ENCODE results near the gene SEC14L2. TPM values are rescaled to one million over a fixed set of nuclear protein-coding genes. Genes with fewer than 3 reads are reported as not detected.

Gene SEC14L2
- total RNA-seq, 4 donors from 2014 or later, result 3.6 to 18.8 (median 13.3) TPM

DNA sequence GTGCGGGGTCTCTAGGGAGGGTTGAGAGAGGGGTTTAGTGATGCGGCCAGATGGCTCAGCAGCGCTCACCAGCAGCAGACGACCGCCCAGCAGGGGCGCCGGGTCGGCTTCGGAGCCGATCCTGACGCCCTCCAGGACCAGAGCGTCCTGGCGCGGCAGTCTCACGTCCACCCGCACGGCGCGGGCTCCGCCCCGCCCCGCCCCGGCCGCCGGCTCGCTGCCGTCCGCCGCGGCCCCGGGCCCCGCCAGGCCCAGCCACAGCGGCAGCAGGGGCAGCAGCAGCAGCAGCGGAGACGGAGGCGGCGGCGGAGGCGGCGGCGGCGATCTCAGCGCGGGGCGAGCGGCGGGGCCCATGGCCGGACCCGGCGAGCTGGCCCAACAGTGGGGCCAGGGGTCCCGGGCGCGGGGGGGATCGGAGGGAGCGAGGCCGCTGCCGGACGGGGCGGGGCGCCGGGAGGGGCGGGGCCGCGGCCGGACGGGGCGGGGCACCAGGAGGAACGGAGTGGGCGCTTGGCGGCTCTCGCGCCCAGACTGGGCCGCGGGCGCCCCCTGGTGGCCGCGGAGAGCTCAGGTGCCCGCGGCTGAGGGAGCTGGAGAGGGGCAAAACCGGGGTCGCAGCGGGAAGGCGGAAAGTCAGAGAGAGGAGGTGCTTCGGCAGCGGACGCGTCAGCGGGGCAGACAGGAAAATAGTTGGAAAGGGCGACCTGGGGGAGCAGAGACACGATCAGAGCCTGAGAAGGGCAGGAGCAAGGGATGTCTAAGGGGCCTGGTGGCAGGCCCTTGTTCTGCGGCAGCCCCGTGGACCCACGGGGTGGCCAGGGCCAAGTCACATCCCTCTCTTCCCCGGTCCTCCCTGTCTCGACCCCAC is 9.6 kb upstream of the SEC14L2 start, which contains the start of gene RNF215:
RNF215 (minus strand) TSS at position 452 of the 868 bp plus-strand sequence; CDS start at position 354, 98 bp downstream.
- peak; percentile 42 to 96 for DNase-seq (ENCODE audit: low spot score in 2 of 2)
- H3K4me3 ChIP-seq (ENCODE audit: low read depth, poor library complexity, severe bottlenecking), result peak within 1 kb of the TSS; percentile 31
- WGBS, 2 donors, result 3 to 4% methylated on average over 23 to 42 of the region's 95 CpGs
- TF ChIP-seq, protein P1, sequence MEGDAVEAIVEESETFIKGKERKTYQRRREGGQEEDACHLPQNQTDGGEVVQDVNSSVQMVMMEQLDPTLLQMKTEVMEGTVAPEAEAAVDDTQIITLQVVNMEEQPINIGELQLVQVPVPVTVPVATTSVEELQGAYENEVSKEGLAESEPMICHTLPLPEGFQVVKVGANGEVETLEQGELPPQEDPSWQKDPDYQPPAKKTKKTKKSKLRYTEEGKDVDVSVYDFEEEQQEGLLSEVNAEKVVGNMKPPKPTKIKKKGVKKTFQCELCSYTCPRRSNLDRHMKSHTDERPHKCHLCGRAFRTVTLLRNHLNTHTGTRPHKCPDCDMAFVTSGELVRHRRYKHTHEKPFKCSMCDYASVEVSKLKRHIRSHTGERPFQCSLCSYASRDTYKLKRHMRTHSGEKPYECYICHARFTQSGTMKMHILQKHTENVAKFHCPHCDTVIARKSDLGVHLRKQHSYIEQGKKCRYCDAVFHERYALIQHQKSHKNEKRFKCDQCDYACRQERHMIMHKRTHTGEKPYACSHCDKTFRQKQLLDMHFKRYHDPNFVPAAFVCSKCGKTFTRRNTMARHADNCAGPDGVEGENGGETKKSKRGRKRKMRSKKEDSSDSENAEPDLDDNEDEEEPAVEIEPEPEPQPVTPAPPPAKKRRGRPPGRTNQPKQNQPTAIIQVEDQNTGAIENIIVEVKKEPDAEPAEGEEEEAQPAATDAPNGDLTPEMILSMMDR (IDR thresholded peaks at IDR 0.05), result peak in 1 of 3 donors; percentile 87
- TF ChIP-seq POLR2A (IDR thresholded peaks at IDR 0.05), result no peak
- intact Hi-C loops (cut with DNase I; ENCODE audit: low total_unique reads), result loop anchor here (2.0 to 10.0 kb wide), 2 partner anchors 98 to 272 kb away; partner anchors contain the start of gene CASTOR1

DNA sequence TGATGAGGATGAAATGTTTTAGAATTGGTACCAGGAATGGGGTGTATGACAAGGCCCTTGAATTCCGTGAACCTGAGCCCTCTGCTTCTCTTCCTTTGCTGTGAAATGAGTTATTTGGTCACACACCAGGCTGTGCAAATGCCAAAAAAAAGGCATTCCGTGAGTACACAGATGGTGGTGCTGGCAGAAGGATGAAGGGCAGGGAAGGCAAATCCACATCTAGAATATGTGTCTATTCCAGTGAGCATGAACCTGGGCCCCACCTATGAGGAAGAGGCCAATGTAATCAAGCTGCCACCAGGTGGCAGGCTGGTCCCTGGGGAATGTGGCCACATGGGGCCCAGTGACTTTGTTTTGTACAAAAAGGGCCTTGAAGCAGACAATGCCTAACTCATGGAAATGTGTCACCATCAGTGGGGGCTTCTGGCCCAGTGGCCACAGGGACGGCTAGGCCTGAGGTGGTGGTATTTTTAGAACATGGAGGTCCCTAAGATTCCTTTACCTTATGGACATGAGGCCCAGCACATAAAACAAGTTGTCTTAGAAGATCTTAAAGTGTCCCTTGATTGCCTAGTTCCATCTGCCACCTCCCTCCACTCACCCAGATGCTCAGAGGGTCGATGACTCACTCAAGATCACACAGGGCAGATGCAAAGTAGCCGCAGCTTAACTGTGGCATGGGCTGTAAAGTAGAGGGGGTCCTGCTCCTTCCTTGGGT is 5.7 kb upstream of the SEC14L2 start:
- intact Hi-C loops (cut with DNase I; ENCODE audit: low total_unique reads), result loop anchor here (5.0 kb wide), 1 partner anchor 96 kb away; no protein-coding TSS in a partner anchor
- WGBS, 2 donors, result 59 to 73% methylated on average over 5 of the region's 5 CpGs
- no peak for DNase-seq (ENCODE audit: low spot score in 2 of 2)
- TF ChIP-seq, protein P1 (IDR thresholded peaks at IDR 0.05), result peak in 1 of 3 donors; percentile 59
- no peak for TF ChIP-seq POLR2A (IDR thresholded peaks at IDR 0.05)
- no peak overlapping the region for H3K4me3 ChIP-seq (ENCODE audit: low read depth, poor library complexity, severe bottlenecking)

DNA sequence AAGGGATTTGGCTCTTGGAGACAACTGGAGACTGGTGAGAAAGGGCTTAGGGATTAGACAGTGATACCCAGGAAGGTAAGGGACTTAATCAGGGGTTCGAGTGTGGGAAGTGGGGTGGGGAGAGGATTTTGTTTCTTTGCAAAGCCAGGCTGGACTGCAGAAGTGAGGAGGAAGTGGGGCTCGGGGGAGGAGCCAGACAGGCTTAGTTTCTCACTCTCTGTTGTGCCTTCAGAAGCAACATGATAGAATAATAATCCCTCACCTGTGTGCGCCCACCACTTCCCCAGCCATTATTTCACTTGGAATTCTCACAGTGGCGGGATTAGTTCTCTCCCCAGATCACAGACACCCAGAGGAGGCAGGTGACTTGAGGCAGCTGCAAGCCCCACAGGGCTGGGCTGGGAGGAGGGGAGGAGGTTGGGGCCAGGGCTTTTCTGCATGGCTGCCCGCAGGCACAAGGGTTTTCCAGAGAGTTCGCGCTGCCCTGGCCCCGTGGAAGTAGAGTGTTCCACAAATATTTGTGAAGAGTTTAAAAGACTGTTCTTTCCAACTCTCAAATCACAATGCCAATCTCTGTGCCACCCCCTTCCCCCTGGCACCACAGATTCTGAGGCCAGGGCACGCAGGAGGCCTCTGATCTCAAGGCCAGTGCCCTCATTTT is 4.0 kb upstream of the SEC14L2 start:
- no peak for DNase-seq (ENCODE audit: low spot score in 2 of 2)
- 73 to 74% methylated on average over 9 of the region's 9 CpGs for WGBS, 2 donors
- intact Hi-C loops (cut with DNase I; ENCODE audit: low total_unique reads), result loop anchor here (5.0 kb wide), 1 partner anchor 95 kb away; no protein-coding TSS in a partner anchor
- TF ChIP-seq, protein P1 (IDR thresholded peaks at IDR 0.05), result no peak
- TF ChIP-seq POLR2A (IDR thresholded peaks at IDR 0.05), result no peak
- no peak overlapping the region for H3K4me3 ChIP-seq (ENCODE audit: low read depth, poor library complexity, severe bottlenecking)

DNA sequence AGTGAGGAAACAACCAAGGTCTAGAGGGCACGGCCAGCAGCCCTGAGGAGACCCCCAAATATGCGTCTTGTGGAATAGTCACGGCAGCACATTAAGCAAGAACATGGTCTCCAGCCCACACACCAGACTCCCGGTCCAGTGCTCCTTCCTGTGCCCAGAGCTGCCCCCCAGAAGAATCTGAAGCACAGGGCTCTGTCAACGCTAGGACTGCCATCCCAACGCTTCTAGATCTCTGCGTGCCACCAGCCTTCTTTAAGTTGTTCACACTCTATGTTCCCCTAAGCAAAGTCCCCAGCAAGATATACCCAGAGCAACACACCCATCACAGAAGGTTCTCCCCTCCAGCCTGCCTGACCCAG is 3.5 kb upstream of the SEC14L2 start:
- intact Hi-C loops (cut with DNase I; ENCODE audit: low total_unique reads), result loop anchor here (5.0 kb wide), 1 partner anchor 94 kb away; no protein-coding TSS in a partner anchor
- WGBS, 2 donors, result 86 to 90% methylated on average over 7 of the region's 7 CpGs
- DNase-seq (ENCODE audit: low spot score in 2 of 2), result no peak
- TF ChIP-seq POLR2A (IDR thresholded peaks at IDR 0.05), result no peak
- TF ChIP-seq, protein P1 (IDR thresholded peaks at IDR 0.05), result no peak
- H3K4me3 ChIP-seq (ENCODE audit: low read depth, poor library complexity, severe bottlenecking), result no peak overlapping the region

DNA sequence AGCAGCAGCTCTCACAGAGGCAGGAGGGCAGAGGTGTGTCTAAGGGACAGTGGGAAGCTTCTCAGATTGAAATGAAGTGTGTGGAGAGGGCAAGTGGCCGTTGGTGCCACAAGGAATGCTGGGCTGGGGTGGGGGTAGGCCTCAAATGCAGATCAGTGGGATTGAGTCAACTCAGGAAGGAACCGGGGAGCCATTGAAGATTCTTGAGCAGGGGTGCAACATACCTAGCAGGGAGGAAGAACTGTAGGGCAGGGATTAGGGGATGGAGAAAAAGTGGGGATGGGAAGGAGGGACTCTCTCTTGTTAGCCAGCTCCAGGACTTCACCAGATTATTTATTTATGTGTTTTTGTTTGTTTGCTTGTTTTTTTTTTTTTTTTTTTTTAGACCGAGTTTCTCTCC is 2.9 kb upstream of the SEC14L2 start:
- 83 to 87% methylated on average over 3 of the region's 3 CpGs for WGBS, 2 donors
- intact Hi-C loops (cut with DNase I; ENCODE audit: low total_unique reads), result loop anchor here (5.0 kb wide), 1 partner anchor 93 kb away; no protein-coding TSS in a partner anchor
- TF ChIP-seq POLR2A (IDR thresholded peaks at IDR 0.05), result no peak
- TF ChIP-seq, protein P1 (IDR thresholded peaks at IDR 0.05), result no peak
- DNase-seq (ENCODE audit: low spot score in 2 of 2), result no peak
- H3K4me3 ChIP-seq (ENCODE audit: low read depth, poor library complexity, severe bottlenecking), result no peak overlapping the region

Measured in lower leg skin (tissue), 4 donors.